GM12801 (cell line): ENCODE results near the gene ZDHHC4.

Experiments
- TF ChIP-seq, protein P1 (sequence below): IDR thresholded peaks from one replicate; pipeline ENCODE4 v1.5.1; 2011; ENCODE audit warnings: control low read depth; ENCODE audit not compliant: insufficient read length; ENCODE audit errors: extremely low read depth

ZDHHC4 gene

DNA sequence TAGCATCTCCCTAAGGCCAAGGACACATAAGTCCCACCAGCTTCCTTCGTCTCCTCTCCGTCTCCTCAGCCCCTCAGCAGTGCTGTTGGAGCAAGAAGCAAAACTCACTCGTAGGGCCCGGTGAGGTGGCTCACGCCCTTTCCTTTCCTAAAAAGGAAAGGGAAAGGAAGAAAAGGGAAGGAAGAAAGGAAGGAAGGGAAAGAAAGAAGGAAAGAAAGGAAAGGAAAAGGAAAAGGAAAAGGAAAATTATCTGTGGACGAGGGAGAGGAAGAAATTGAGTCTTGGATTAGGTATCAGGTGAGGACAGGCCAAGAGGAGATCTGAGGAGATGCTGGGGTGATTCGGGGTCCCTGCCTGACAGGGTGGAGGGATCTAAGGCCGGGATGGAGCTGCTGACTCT lies 56.8 kb downstream of the ZDHHC4 start:
- TF ChIP-seq, protein P1, sequence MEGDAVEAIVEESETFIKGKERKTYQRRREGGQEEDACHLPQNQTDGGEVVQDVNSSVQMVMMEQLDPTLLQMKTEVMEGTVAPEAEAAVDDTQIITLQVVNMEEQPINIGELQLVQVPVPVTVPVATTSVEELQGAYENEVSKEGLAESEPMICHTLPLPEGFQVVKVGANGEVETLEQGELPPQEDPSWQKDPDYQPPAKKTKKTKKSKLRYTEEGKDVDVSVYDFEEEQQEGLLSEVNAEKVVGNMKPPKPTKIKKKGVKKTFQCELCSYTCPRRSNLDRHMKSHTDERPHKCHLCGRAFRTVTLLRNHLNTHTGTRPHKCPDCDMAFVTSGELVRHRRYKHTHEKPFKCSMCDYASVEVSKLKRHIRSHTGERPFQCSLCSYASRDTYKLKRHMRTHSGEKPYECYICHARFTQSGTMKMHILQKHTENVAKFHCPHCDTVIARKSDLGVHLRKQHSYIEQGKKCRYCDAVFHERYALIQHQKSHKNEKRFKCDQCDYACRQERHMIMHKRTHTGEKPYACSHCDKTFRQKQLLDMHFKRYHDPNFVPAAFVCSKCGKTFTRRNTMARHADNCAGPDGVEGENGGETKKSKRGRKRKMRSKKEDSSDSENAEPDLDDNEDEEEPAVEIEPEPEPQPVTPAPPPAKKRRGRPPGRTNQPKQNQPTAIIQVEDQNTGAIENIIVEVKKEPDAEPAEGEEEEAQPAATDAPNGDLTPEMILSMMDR = no peak

GRCh38 chr7:6636741-6637543 lies 59.7 kb downstream of the ZDHHC4 start, which contains the start of gene ZNF316:
Gene ZNF316 (plus strand): TSS chr7:6637318. CDS start chr7:6642410, 5,092 bp downstream.
- TF ChIP-seq, protein P1 = no peak

DNA sequence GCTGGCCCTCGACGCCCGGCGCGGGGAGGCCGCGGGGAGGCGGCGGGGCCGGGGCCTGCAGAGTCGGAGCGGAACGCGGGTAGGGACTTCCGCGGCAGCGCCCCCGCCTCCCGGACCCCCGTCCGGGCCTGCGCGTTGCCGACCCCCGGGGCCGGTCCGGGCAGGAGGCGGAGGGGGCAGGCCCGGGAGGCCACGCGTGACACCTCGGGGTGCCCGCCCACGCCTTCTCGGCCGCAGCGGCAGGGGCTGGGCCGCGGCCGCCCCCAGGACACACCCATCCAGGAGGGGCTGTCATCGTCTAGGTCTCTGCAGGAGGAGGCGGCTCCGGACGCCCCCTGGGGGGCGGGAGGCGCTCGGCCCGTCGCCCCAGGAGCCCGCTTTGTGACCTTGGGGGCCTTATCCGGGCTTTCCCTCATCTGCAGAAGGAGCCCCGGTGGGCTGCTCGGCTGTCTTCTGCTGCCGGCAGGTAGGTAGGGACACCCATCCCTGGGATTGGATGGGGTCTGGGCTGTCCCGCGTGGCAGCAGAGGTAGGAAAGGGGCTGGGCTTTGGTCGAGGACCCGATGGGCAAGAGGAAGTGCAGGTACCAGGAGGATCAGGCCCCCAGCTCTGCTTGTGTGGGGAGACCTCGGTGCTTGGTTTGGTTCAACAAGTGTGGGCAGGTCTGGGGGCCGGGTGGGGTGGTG lies 60.4 kb downstream of the ZDHHC4 start:
- TF ChIP-seq, protein P1 = no peak
